GM23248 (cell line): ENCODE results near the gene COL15A1.

Source experiments
- EZH2 ChIP-seq: fragments of 200-600 bp; sonication (generic); IDR thresholded peaks from 2 replicates; pipeline ENCODE4 v1.6.1; 2018; ENCODE audit warnings: antibody characterized with exemption, mild to moderate bottlenecking; ENCODE audit not compliant: insufficient read depth, poor library complexity, severe bottlenecking
- EZH2phosphoT487 ChIP-seq: fragments of 200-600 bp; sonication (generic); IDR thresholded peaks from 2 replicates; pipeline ENCODE4 v1.6.1; 2018; ENCODE audit warnings: antibody characterized with exemption, moderate library complexity, mild to moderate bottlenecking, low read depth; ENCODE audit not compliant: insufficient read depth

- no peak for TF ChIP-seq EZH2phosphoT487
- TF ChIP-seq EZH2, result no peak
These were observed 135.0 kb downstream of the COL15A1 start for GRCh38 chr9:99078717-99079116.
